Cardiac fibroblast (primary cell): ENCODE measurements around the gene FAM229A.

Experiments
- DNase-seq, 2 donors: peaks; one replicate each; pipeline versions ENCODE4 v3.0.0 to v3.0.0-alpha.2; 2010; ENCODE audit warnings: low read depth in 2 of 2
- H3K4me3 ChIP-seq, 2 donors: replicated peaks in 1 of 2; 1 replicate in 1 of 2; 2 replicates in 1 of 2; pipeline ENCODE4 v1.5.1; 2011; ENCODE audit warnings: low read depth in 2 of 2, low read length in 2 of 2, mild to moderate bottlenecking in 2 of 2, moderate library complexity in 1 of 2
- CTCF ChIP-seq: IDR thresholded peaks from one replicate; pipeline ENCODE4 v1.5.1; 2011; ENCODE audit warnings: low read depth, mild to moderate bottlenecking, low read length, inconsistent platforms

The FAM229A gene

GRCh38 chr1:32349211-32349708, 13.0 kb downstream of the FAM229A start:
- peak; percentile 84 to 92 for DNase-seq
- TF ChIP-seq CTCF = no peak
- H3K4me3 ChIP-seq = no peak overlapping the region

- no peak overlapping the region for H3K4me3 ChIP-seq
- TF ChIP-seq CTCF = no peak
- no peak for DNase-seq
Observed at GRCh38 chr1:32346532-32347157, 15.6 kb downstream of the FAM229A start.

GRCh38 chr1:32345289-32345827, 16.9 kb downstream of the FAM229A start:
- peak; percentile 39 to 83 for DNase-seq
- H3K4me3 ChIP-seq = no peak overlapping the region
- no peak for TF ChIP-seq CTCF

GRCh38 chr1:32342704-32343103, 19.6 kb downstream of the FAM229A start:
- no peak for TF ChIP-seq CTCF

GRCh38 chr1:32341971-32342370, 20.3 kb downstream of the FAM229A start:
- no peak for TF ChIP-seq CTCF
- DNase-seq = no peak
- no peak overlapping the region for H3K4me3 ChIP-seq

More at GRCh38 chr1:32342704-32343103, 19.6 kb downstream of the FAM229A start:
- no peak overlapping the region for H3K4me3 ChIP-seq
- DNase-seq = no peak

- no peak for TF ChIP-seq CTCF
- no peak overlapping the region for H3K4me3 ChIP-seq
- DNase-seq = no peak
Observed at GRCh38 chr1:32341186-32341757, 21.0 kb downstream of the FAM229A start.
